Right lobe of liver (tissue), 6 donors: Measurements from ENCODE around the gene SRMS. TPM values are rescaled to one million over a fixed set of nuclear protein-coding genes. Genes with fewer than 3 reads are reported as not detected.

ENCODE experiments used
- ATAC-seq, 4 donors: fragments of 200-7000 bp; cut with Tn5 transposase; one replicate each; pipeline ENCODE4 v1.9.1; 2020; ENCODE audit warnings: mild to moderate bottlenecking in 4 of 4, moderate library complexity in 4 of 4
- DNase-seq, 3 donors: peaks; one replicate each; pipeline ENCODE4 v3.0.0-alpha.2; 2020
- H3K27ac ChIP-seq, 3 donors: fragments of 200-600 bp; one replicate each; pipeline ENCODE4 v1.8.0; 2022
- H3K27me3 ChIP-seq, 2 donors: fragments of 200-600 bp; one replicate each; pipeline ENCODE4 v1.8.0; 2022
- H3K36me3 ChIP-seq, 4 donors: fragments of 200-600 bp; sonication (generic) in 1 of 4; one replicate each; pipeline versions ENCODE4 v1.5.1 to v1.8.0; 2017 to 2022; ENCODE audit warnings: control low read depth in 1 of 4
- H3K4me1 ChIP-seq, 4 donors: fragments of 200-600 bp; sonication (generic) in 1 of 4; one replicate each; pipeline versions ENCODE4 v1.5.1 to v1.8.0; 2017 to 2022; ENCODE audit warnings: control low read depth in 1 of 4
- H3K4me3 ChIP-seq, 3 donors: fragments of 200-600 bp; one replicate each; pipeline ENCODE4 v1.8.0; 2022
- H3K9me3 ChIP-seq, 4 donors: fragments of 200-600 bp; sonication (generic) in 1 of 4; one replicate each; pipeline versions ENCODE4 v1.5.1 to v1.8.0; 2017 to 2022; ENCODE audit warnings: control low read depth in 1 of 4
- POLR2A ChIP-seq: fragments of 450-650 bp; IDR thresholded peaks from one replicate; pipeline ENCODE4 v1.6.1; 2017; ENCODE audit warnings: antibody characterized with exemption, mild to moderate bottlenecking
- WGBS: methylation state at CpG from one replicate; pipeline ENCODE4 v1.1.6; 2018; ENCODE audit warnings: low coverage, low lambda C conversion rate; ENCODE audit not compliant: insufficient coverage; ENCODE audit errors: missing lambda C conversion rate; 5-methylcytosine and 5-hydroxymethylcytosine counted together
- intact Hi-C, 2 donors: fragments of 100-400 bp; cut with DNase I; formaldehyde crosslinking; loops; one replicate each; pipeline versions ENCODE4 v1.11.2 to v1.14.1; 2022
- total RNA-seq, 6 experiments: library from RNA; depleted of rRNA in 2 of 6; stranded (reverse); fragments of >200 nt in 2 of 6; fragmentation: NEBNext Ultra II Directional in 3 of 6; extraction: Animal tissue kit (Norgen Biotek cat#: 25700) in 3 of 6; gene quantifications; one replicate each; pipeline versions ENCODE4 v1.1.0 to v1.2.4, GENCODE V29; 2016 to 2023
- TF ChIP-seq, protein P1 (sequence below), 4 donors: fragments of 200-600 bp in 3 of 4; fragments of 450-650 bp in 1 of 4; IDR thresholded peaks; one replicate each; pipeline versions ENCODE4 v1.5.1 to v1.8.0; 2016 to 2022; ENCODE audit warnings: antibody characterized with exemption in 4 of 4, mild to moderate bottlenecking in 2 of 4
- donor health status: DM: no; HTN: yes; CAD: no.
- donor health status: DM: no; HTN: no; CAD: no.
- donor health status: DM: no; HTN: no; CAD: no.
- donor health status: DM: no; HTN: yes; CAD: no.
- donor health status: DM: no; HTN: yes; CAD: no.

SRMS gene
- total RNA-seq, 6 experiments from 2014 or later, result not detected

DNA sequence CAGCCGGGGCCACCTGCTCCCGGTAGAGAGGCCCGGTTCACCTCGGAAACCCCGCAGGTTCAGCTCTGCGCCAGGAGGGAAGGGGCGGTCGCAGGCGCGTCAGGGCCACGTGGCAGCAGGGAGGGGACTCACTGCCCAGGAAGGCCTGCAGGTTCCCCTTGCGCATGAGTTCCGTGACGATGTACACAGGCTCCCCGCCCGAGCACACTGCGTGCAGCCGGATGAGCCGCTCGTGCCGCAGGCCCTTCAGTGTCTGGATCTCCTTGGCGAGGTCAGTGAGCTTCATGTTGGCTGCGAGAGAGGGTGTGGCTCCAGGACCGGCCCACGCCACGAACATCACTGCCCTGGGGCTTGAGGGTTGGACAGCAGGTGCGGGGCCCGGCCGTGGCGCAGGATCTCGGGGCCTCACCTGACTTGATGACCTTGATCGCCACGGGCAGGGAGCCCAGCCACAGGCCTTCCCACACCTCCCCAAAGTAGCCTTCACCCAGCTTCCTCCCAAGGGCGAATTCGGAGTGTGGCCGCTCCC is 5.5 kb downstream of the SRMS start:
- no peak overlapping the region for H3K27ac ChIP-seq
- H3K4me3 ChIP-seq, result no peak overlapping the region
- TF ChIP-seq POLR2A, result no peak
- TF ChIP-seq, protein P1, sequence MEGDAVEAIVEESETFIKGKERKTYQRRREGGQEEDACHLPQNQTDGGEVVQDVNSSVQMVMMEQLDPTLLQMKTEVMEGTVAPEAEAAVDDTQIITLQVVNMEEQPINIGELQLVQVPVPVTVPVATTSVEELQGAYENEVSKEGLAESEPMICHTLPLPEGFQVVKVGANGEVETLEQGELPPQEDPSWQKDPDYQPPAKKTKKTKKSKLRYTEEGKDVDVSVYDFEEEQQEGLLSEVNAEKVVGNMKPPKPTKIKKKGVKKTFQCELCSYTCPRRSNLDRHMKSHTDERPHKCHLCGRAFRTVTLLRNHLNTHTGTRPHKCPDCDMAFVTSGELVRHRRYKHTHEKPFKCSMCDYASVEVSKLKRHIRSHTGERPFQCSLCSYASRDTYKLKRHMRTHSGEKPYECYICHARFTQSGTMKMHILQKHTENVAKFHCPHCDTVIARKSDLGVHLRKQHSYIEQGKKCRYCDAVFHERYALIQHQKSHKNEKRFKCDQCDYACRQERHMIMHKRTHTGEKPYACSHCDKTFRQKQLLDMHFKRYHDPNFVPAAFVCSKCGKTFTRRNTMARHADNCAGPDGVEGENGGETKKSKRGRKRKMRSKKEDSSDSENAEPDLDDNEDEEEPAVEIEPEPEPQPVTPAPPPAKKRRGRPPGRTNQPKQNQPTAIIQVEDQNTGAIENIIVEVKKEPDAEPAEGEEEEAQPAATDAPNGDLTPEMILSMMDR (IDR thresholded peaks at IDR 0.05), result no peak
- no peaks in the 10 kb centered on the region for H3K27me3 ChIP-seq
- no peaks in the 10 kb centered on the region for H3K9me3 ChIP-seq
- intact Hi-C loops, result loop anchor here in 1 of 2 donors (10.0 kb wide), 1 partner anchor 433 kb away; the partner anchor contains the start of gene SAMD10
- H3K36me3 ChIP-seq, result no peaks in the 10 kb centered on the region
- peaks cover 0 to 6% (median 3%) of the 10 kb centered on the region in 4 donors for H3K4me1 ChIP-seq
- 80% methylated on average over 1 of the region's 36 CpGs for WGBS
- ATAC-seq, result no peak
- DNase-seq, result no peak

DNA sequence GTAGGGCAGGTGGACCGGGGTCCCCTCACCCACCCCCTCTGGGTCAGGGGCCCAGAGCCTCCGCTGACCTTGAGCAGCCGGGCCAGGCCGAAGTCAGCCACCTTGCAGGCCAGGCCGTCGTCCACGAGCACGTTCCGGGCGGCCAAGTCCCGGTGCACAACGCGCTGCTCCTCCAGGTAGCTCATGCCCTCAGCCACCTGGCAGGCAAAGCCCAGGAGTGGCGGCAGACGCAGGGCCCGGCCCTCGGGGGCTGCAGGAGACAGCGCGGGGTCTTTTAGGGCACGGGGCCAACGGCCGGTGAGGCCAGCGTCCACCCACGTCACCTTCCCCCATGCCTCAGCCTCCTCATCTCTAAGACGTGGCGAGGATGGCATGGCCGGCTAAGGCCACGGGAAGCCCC is 6.2 kb downstream of the SRMS start:
- H3K9me3 ChIP-seq, result no peaks in the 10 kb centered on the region
- WGBS, result no CpG with 5 or more reads among the region's 28 CpGs
- H3K27me3 ChIP-seq, result no peaks in the 10 kb centered on the region
- H3K36me3 ChIP-seq, result no peaks in the 10 kb centered on the region
- no peak overlapping the region for H3K27ac ChIP-seq
- intact Hi-C loops, result loop anchor here in 1 of 2 donors (10.0 kb wide), 1 partner anchor 433 kb away; the partner anchor contains the start of gene SAMD10
- no peak for ATAC-seq
- no peak for DNase-seq
- H3K4me3 ChIP-seq, result no peak overlapping the region
- TF ChIP-seq POLR2A, result no peak
- TF ChIP-seq, protein P1 (IDR thresholded peaks at IDR 0.05), result no peak
- peaks cover 0 to 10% (median 4%) of the 10 kb centered on the region in 4 donors for H3K4me1 ChIP-seq

DNA sequence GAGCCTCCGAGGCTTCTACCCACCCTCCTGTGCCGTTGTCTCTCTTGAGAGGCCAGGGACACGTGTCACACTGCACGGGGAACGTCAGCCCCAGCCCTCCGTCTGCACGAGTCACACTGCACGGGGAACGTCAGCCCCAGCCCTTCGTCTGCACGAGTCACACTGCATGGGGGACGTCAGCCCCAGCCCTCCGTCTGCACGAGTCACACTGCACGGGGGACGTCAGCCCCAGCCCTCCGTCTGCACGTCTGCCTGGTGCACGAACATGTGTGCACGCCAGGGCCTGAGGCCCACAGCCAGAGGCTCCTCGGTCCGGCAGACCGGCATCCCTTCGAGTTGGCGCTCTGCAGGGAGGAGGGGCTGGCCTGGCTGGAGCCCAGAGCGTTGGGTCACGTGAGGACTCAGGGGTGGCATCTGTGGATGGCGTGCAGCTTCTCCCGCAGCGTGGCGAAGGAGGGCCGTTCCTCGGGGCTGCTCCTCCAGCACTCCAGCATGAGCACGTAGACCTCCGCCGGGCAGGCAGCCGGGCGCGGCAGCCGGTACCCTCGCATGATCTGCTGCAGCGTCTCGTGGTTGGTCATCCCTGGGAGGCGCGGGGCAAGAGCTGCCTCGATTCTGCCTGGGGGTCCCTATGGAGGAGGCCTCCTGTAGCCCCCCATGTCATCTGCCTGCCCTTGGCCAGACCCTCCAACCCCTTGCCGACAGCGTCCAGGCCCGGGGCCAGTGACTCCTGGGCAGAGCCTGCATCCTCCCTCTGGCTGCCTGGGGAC is 6.9 kb downstream of the SRMS start:
- WGBS, result no CpG with 5 or more reads among the region's 49 CpGs
- Histone ChIP-seq H3K27ac (no peak overlapping the region), H3K4me1 (peaks cover 0 to 10% (median 4%) of the 10 kb centered on the region in 4 donors), H3K9me3 (no peaks in the 10 kb centered on the region), H3K36me3 (no peaks in the 10 kb centered on the region), H3K27me3 (no peaks in the 10 kb centered on the region), H3K4me3 (no peak overlapping the region)
- no peak for TF ChIP-seq POLR2A
- TF ChIP-seq, protein P1 (IDR thresholded peaks at IDR 0.05), result no peak
- intact Hi-C loops, result loop anchor here in 1 of 2 donors (10.0 kb wide), 1 partner anchor 434 kb away; the partner anchor contains the start of gene SAMD10
- ATAC-seq (no peak), DNase-seq (no peak)

DNA sequence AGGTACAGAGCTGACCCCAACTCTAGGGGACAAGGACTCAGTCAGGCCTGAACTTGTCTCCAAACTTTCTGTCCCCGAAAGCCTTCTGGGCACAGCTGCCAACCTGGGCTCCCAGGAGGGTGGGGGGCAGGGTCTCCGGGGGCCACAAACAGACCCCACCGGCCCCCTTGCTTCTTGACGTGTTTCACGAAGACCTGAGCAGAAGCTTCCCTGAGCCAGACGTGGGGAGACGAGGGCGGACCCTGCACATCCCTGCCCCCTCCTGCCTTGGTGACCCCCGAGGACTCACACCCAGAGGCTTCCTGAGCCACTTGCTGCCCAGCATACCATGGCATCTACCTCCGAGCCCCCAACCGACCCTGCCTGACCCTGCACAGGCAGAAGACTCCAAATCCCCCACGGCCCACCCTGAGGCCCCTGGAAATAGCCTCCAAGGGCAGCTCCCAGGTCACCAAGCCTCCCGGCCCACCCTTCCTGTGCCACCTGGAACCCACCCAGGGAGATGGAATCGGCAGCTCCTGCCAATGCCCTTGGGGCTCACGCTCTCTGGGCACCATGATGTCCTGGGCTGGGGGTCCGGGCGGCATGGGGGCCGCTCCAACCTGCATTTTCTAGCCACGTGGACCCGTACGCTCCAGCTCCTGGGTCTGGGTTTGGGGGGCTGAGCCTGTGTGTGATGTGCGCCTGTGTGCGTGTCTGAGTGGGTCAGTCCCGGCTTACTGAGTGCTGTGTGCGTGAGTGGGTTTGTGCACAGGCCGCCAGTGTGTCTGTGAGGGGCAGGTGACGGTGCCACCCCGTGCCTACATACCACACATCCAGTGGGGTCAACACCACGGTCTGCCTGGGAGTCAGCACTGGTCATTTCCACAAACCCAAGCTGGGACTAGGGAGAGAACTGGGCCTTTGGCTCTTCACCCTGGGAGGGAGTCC is 7.8 kb downstream of the SRMS start:
- Histone ChIP-seq H3K9me3 (no peaks in the 10 kb centered on the region), H3K4me3 (no peak overlapping the region), H3K27me3 (no peaks in the 10 kb centered on the region), H3K4me1 (peaks cover 0 to 13% (median 6%) of the 10 kb centered on the region in 4 donors), H3K27ac (no peak overlapping the region), H3K36me3 (no peaks in the 10 kb centered on the region)
- WGBS, result no CpG with 5 or more reads among the region's 29 CpGs
- DNase-seq (no peak), ATAC-seq (no peak)
- intact Hi-C loops, result loop anchor here (10.0 kb wide), 1 partner anchor 435 kb away; the partner anchor contains the start of gene SAMD10 (in 2 of the 2)
- TF ChIP-seq POLR2A, result no peak
- TF ChIP-seq, protein P1 (IDR thresholded peaks at IDR 0.05), result no peak
